ENCODE measurements around the gene GNLY.

The GNLY gene

DNA sequence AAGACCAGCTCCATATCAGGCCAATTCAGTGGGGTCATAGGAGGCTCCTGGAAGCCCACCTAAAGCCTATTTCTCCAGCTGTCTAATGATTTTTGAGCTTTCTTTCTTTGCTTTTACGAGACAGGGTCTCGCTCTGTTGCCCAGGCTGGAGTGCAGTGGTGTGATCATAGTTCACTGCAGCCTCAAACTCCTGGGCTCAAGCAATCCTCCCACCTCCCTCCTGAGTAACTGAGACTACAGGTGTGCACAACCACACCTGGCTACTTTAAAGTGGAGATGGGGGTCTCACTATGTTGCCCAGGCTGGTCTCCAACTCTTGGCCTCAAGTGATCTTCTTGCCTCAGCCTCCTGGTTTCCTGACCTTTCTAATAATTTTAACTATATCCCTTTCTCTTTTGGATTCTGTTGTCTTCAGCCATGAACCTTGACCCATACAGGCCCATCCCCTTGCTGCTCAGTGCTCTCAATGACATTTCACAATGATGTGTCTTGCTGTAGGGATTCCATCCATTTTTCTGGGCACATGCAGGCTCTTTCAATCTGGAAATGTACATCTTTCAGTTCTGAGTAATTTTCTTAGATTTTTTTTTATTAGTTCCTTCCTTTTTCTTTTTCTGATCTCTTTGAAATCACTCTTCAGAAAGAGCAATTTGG lies 29.7 kb downstream of the GNLY start:
- no peak for DNase-seq (ENCODE audit: low read depth in 1 of 2, low spot score in 1 of 2)

DNA sequence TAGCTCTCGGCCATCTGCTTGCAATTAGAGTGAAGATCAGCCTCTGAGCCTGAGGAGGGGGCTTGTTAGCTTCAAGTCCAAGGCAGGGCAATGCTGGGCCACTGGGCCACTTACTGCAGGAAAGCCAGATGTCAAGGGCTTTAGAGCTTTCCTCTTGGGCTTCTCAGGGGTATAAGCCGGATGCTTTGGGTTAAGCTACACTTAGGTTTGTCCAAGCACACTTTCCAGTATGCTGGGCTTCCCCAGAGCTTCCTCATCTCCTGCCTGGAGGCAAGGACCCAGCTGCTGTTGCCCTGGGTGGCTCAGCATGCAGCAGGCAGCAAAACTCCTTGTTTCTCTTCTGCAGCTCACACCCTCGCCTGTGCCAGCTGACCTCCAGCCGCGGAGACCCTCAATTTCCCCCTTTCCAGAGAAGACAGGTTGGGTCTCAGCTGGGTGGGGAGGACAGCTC lies 30.6 kb downstream of the GNLY start:
- DNase-seq (ENCODE audit: low read depth in 1 of 2, low spot score in 1 of 2): no peak

DNA sequence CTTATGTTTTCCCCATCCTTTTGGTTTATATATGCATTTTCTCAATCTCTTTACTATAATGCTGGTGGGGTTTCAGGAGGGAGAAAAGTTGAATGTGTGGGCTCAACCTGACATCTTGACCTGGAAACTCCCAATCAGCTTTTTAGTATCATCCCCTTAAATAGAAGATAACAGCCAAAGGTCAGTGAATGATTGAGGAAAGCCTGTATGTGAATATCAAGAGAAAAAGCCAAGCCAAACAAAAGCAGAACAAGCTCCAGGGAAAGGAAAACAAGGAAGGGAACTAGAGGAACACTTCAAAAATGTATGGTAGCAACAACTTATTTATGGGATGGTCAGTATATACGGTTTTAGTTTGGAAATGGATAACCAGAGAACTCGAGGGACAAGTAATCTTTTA lies 31.3 kb downstream of the GNLY start:
- no peak for DNase-seq (ENCODE audit: low read depth in 1 of 2, low spot score in 1 of 2)

DNA sequence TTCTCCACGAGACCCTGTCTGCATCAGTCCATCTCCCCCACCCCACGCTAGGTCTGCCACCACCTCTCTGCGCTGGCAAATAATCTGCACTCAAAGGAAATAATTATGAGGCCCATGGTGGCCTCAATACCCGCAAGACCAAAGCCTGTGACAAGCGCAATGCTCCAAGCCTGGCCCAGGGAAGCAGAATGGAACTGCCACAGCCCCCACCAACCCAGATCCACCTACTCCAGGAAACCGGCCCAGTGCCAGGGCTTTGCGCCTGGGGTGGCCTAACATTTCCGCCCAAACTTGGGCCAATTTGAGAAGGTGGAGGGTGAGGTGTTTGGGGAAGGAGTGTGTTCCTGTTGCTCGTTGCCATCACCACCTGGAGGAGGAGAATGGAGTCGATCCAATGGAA lies 33.6 kb downstream of the GNLY start:
- no peak for DNase-seq (ENCODE audit: low read depth in 1 of 2, low spot score in 1 of 2)

DNA sequence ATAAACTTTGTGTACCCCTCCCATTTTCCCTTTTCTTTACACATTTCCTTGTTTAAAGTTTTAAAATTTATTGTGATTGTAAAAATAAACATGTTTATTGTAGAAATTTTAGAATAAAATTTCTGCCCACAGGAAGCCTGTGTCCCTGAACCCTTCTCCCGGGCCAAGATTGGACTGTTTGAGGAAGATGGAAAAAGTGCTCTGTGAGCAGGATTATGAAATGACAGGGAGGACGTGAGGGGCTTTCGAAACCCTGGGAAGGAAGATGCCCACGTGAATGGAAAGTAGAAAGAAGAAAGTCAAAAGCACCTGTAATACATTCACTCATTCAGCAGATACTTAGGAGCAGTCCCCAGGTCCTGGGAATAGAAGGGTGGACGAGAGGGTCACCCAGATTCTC lies 34.2 kb downstream of the GNLY start:
- DNase-seq (ENCODE audit: low read depth in 1 of 2, low spot score in 1 of 2): no peak

DNA sequence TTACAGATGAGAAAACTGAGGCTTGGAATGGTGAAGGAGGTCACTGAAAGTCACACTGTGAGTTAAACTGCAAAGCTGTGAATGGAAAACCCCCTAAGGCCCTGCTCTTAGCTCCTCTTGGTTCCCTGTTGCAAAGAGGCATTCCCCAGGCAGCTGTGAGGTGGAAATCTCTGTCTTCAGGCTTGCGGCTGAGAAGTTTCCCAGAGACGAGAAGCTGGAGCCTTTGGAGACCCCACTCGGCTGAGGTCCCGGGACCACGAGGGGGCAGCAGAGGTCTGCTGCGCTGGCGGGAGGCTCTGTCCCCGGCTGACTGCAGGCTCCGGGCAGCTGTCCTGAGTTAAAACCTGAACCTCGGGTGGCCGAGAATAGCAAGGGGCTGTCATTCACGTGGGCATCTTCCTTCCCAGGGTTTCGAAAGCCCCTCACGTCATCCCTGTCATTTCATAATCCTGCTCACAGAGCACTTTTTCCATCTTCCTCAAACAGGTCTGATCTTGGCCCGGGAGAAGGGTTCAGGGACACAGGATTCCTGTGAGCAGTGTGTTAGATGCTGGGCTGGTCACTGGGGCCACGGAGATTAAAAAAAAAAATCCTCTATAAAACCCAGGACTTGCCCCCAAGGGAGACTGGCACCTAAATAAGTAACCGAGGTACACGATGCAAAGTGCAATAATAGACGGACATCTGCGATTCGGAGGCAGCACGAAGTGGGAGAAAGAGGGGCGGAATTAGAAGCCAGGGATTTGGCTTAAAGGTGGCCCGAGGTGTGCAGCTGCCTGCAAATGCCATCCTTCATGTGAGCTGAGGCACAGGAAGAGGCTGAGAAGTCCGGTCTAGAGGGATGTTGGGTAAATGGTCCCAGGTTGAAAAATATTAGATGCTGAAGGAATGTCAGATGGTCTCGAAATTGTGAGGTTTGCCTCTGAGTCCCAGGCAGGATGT lies 35.0 kb downstream of the GNLY start:
- DNase-seq (ENCODE audit: low read depth in 1 of 2, low spot score in 1 of 2): peak; percentile 51 to 52

DNA sequence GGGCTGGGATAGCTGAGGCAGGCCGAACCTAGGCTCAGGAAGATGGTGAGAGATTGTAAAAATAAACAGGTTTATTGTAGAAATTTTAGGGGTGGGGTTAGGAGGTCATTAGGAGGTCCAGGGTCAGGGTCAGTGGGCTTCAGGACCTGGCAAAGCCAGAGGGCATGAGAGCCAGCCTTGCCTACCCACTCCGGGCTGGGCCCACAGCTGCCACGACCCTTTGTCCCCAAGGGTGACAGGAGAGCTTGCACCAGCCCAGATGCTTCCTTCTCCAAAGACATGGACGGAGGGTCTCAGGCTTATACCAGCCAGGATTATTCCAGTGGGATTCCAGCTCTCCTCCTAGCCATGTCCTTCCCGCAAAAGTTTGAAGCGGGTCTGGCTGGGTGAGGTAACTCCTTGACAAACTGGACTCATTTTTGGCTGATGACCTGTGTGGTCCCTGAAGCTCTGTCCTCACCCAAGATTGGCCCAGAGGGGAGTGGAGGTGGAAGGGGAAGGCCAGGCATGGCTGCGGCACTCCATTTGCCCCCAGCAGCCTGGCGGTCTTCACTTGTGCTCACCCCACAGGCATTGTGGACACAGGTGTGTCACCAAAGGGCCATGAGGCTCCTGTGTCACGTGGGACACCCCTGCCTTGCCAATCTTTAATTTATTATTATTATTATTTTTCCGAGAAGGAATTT lies 35.8 kb downstream of the GNLY start:
- DNase-seq (ENCODE audit: low read depth in 1 of 2, low spot score in 1 of 2): no peak

DNA sequence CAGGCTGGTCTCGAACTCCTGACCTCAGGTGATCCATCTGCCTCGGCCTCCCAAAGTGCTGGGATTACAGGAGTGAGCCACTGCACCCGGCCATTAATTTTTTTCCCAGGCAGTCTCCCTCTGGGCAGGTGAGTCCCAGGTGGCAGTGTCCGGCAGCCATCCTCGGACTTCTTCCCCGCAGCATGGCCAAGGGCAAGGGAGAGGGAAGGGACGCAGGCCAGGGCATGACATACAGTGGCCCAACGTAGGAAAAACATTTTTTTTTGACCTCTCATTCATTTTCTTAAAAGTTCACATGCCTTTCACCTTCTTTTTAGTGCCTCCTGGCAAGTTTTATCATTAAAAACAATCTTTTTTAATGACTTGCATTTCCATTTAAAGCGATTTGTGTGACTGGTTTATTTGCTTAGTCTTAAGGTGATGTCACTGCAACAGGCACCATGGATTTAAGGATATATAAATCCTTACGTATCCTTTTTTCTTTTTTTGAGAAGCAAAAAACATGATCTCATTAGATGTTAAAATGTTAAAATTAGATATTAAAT lies 36.6 kb downstream of the GNLY start:
- DNase-seq (ENCODE audit: low read depth in 1 of 2, low spot score in 1 of 2): no peak

DNA sequence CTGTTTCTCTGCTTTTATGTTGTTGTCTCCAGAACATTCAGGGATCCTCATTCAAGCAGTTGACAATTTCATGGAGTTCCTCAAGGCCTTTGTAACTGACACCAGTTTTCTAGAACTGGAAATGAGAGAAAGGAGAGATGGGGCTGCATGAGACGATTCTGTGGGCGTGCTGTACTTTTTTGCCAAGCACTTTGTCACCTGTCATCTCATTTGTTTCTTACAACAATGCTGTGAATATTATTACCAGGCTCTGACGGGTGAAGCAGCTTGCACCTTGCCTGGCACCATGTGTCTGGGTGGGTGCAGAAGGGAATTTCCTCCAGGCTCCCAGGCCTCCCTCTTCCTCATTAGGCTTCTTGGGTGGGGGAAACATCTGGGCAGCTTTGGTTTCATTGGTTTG lies 37.4 kb downstream of the GNLY start:
- DNase-seq (ENCODE audit: low read depth in 1 of 2, low spot score in 1 of 2): no peak

DNA sequence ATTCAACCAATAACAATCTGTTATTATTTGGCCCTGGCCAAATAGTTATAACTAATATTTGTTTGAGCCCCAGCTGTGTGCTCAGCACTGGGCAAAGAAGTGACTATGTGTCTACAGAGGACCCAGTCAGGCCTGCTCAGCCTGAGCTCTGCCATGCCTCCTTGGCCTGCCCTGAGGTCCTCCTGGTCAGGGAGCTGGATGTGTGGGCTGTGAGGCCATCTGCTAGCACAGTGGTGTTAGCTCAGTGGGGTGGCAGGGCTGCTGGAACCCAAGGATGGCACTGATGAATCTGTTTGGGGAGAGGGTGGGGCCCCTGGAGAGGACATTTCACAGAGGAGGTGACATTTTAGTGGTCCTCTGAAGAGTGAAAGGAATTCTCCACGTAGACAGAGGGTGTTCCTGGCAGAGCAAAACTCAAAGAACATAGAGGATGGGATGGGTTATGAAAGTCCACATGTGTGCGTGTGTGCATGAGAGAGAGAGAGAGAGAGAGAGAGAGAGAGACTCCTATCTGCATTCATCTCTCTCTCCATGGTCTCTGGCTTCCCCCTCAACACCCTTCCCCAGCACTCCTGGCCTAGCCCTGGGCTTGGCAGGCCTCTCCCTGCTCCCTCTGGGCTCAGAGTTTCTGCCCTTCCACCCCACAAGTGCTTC lies 38.4 kb downstream of the GNLY start:
- DNase-seq (ENCODE audit: low read depth in 1 of 2, low spot score in 1 of 2): no peak

DNA sequence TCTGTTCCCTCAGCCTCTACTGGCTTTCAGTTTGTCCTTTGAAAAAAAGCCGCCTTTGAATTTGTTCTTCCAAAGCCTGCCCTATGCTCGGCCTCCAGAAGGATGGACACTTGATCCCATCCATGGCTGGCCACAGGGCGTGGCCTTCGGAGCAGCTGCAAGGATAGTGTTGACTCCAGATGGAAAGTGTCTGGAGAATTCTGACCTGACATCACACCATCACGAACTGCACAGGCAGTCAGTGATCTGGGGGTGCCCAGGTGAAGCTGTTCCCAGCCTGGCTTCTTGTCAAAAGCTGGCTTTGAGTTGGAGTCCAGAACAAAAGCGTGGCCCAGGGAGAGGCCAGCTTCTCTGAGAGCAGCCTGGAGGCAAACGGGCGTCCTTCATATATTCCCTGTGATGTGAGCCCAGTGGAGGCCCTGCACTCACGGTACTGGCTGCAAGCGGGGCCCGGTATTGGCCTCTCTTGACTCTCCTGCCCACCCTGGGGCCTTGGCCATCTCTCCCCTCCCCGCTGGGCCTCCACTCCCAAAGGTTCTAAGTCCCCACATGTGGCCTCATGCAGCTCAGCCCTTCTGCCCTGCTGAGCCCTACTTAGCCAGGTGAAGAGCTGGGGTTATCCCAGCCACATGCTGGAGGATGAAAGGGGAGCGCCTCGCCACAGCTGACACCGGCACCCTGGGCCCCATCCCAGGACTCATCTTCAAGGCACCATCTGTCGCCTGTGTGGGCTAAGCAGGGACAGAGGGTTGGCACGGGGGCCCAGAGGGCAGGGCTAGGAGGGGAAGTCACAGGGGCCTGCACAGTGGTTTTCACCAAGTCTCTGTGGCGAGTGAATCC lies 39.2 kb downstream of the GNLY start:
- no peak for DNase-seq (ENCODE audit: low read depth in 1 of 2, low spot score in 1 of 2)

DNA sequence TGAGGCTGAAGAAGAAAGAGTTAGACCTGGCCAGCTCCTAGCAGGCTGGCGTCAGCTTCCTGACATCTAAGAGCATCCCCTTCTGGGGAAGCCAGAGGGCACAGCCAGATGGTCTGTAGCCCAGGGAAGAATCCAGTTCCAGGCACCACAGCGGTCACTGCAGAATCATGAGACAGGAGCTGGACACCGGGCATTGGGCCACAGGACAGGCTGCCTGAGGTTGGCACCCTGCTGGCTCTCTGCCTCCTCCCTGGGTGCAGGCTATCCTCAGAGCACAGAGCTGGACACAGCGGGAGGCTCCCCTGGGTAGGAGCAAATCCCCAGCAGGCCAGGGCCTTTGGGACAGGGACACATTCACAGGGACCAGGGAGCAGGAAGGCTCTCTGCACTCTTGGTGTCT lies 39.9 kb downstream of the GNLY start:
- DNase-seq (ENCODE audit: low read depth in 1 of 2, low spot score in 1 of 2): no peak

DNA sequence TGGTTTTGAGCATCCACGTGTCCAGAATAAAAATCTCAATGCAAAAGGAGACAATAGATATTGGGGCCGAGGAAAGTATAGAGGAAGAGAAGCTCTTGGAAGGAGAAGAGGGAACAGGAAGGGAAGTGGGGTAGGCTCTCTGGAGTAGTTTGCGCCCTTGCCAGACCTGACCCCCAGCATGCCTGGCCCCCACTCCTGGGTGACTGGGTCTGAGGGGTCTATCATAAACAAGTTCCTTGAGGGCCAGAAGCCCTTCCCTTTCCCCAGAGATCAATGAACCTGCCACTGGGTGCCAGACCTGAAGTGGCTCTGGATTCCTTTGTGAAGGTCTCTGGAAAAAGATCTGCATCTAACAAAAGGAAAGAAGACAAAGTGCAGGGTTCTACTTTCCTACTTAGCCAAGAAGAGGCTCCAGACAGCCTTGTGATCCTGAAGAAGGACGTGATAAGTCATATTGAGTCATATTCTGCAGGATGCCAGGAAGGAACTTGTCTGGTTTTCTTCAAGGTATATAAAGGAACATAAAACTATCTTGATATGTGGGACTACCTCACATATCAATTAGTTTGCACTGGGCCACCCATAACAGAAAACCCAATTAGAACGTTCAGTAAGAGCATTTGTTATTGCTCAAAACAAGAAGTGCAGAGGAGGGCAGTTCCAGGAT lies 40.9 kb downstream of the GNLY start:
- no peak for DNase-seq (ENCODE audit: low read depth in 1 of 2, low spot score in 1 of 2)

DNA sequence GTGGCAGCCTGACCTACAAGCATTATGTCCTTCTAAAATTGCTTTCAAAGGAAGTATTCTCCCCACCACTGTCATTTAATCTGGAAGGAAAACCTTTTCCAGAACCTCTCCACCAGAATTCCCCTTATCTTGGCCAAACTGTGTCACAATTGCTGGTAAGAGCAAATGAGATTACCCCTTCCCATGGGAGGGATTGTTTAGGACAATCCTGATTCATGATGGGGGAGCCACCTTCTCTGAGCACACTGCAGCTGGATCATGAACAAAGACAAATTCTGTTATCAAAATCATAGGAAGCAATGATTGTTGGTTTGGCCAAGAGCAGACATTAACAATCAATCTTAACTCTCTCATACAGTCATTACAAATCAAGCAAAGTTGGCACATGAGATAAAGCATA lies 41.5 kb downstream of the GNLY start:
- DNase-seq (ENCODE audit: low read depth in 1 of 2, low spot score in 1 of 2): no peak

DNA sequence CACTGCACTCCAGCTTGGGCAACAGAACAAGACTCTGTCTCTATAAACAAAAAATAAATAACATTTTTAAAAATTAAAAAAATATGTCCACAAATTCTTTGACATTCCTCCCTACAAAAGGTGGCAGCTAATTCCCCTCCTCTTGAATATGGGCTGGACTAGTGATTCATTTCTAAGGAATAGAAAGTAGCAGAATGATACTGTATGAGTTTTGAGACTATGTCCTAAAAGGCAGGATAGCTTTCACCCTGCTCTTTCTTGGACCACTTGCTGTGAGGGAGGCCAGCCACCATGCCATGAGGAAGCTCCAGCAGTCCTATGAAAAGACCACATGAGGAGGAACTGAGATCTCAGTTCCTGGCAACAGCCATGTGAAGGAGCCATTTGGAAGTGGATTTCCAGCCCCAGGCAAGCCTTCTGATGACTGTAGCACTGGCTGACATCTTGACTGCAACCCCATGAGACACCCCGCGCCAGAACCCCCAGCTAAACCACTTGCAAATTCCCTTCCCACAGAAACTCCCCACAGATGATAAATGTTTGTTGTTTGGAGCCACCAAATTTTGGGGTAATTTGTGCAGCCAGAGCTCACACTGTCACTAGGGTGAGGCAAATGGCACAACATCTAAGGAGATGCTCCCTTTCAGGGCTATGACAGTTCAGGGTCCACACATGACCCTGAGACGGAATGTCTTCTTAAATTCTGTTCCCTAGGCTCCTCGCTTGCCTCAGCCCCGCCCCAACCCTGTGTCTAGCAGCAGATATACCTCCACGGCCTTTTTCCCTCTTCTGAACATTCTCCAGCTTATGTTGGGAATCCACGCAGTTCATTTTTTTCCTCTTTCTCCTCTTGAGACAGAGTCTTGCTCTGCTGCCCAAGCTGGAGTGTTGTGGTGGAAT lies 42.5 kb downstream of the GNLY start:
- no peak for DNase-seq (ENCODE audit: low read depth in 1 of 2, low spot score in 1 of 2)

DNA sequence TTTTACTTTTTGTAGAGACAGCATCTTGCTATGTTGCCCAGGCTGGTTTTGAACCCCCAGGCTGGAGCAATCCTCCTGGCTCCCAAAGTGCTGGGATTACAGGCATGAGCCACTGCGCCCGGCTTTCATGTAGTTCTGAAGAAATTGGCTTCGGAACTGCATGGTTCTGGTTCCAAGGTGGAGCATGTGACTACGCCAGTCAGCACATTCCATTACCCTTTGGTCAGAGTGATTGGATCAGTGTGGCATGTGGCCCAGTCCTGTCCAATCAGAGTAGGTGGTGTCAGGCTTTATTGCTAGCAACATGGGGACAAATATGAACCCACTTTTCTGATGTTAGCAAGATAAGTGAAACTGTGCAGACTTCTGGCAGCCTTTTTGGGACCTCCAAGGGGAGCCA lies 43.3 kb downstream of the GNLY start:
- DNase-seq (ENCODE audit: low read depth in 1 of 2, low spot score in 1 of 2): no peak

DNA sequence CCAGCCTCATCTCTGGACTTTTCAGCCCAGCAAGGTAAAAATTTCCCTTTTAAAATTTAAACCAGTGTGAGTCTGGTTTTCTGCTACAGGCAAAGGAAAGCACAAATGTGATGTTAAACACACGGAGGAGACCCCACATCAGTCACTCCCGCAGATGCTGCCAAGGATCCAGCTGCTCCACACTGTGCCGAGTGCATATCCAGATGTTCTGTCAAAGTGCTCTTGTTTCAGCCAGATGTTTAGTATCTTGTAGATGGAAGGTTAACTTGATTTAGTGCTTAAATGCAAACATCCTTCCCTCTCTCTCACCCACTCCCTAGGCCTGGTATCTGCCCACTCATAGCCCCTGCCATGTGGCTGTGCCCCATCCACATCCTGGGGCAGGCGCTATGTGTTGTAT lies 43.8 kb downstream of the GNLY start:
- DNase-seq (ENCODE audit: low read depth in 1 of 2, low spot score in 1 of 2): no peak

DNA sequence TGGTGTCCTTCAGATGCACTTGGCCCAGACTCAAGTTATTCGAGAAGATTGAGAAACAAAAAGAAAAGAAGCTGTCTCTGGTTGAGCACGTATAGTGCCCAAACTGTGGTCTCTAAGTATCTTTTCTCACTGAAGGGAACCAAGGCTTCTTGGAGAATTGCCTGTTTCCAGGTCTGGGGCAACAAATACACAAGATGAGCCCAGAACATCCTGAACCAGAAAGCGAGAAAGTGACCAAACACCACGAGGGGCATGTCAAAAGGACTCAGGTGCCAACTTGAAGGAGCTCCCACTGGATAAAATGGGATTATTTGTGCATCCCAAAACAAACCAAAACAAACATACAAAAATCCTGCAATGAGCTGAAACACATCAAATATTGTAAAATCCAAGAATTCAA lies 46.0 kb downstream of the GNLY start:
- DNase-seq (ENCODE audit: low read depth in 1 of 2, low spot score in 1 of 2): no peak

Measured in activated T-helper 1 cell treated with anti-CD3 and anti-CD28 coated beads, Interleukin-2, amount 50 U/mL, for 16 hours (primary cell).